Stimulated activated CD4-positive, alpha-beta T cell treated with anti-CD3 and anti-CD28 coated beads, Interleukin-1b, Interleukin-23, amount 100 ng/mL, for 1 hour (primary cell): Measurements from ENCODE around the gene KCNJ11.

Experiments used
- DNase-seq, 2 donors: peaks; one replicate each; pipeline ENCODE4 v3.0.0-alpha.2; 2020; ENCODE audit warnings: low read depth in 2 of 2

Gene KCNJ11

DNA sequence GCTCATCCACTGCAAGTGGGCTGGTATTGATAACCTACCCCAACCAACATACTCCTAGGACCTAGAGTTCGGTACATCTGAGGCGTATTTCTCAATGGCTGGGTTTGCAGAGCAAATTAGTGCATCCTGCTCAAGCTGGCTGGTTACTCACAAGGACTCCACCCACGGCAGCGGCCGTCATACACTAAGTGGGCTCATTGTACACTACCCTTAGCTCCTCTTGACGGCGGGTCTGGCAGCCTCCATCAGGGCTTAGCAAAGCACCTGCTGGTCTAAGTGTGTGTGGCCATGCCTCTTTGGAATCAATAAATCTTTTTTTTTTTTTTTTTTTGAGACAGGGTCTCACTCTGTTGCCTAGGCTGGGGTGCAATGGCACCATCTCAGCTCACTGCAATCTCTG, 20.2 kb upstream of the KCNJ11 start:
- DNase-seq: no peak

DNA sequence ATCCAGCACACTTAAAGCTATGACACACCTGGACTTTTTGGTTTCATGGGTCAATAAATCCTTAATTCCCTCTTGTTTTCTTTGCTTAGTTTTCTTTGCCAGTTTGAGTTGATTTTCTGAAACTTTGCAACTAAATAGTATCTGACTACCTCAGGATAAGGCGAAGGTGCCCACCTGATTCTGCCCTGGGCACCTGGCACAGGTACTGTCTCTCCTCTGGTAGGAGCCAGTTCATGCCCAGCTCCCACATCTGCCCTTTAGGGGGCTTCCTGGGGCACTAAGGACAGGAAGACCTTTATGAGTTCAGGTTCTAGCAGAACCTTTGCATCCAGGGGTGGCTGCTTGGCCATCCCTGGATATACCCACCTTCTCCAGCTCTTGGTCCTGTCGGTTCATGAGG, 19.6 kb upstream of the KCNJ11 start:
- DNase-seq: no peak

DNA sequence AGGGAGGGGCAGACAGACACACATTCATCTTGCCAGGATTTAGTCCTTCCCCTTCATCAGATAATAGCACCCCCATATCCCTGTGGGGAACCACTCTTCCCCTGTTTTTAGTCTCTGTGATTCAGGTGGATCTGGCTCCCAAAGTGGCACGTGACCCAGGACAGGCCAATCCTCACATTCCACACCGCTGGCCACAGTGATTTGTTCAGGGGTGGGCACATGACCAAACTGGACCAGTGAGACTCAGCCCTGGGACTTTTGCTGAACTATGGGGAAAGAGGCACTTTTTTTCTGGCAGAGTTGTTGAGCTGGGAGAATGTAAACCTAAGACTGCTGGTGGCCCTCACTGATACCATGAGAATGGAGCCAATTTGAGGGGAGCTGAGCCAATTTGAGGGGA, 19.1 kb upstream of the KCNJ11 start:
- DNase-seq: no peak

- DNase-seq: no peak
Observed at GRCh38 chr11:17406818-17407149, 18.3 kb upstream of the KCNJ11 start.

GRCh38 chr11:17406082-17406817, 17.8 kb upstream of the KCNJ11 start:
- DNase-seq: no peak

DNA sequence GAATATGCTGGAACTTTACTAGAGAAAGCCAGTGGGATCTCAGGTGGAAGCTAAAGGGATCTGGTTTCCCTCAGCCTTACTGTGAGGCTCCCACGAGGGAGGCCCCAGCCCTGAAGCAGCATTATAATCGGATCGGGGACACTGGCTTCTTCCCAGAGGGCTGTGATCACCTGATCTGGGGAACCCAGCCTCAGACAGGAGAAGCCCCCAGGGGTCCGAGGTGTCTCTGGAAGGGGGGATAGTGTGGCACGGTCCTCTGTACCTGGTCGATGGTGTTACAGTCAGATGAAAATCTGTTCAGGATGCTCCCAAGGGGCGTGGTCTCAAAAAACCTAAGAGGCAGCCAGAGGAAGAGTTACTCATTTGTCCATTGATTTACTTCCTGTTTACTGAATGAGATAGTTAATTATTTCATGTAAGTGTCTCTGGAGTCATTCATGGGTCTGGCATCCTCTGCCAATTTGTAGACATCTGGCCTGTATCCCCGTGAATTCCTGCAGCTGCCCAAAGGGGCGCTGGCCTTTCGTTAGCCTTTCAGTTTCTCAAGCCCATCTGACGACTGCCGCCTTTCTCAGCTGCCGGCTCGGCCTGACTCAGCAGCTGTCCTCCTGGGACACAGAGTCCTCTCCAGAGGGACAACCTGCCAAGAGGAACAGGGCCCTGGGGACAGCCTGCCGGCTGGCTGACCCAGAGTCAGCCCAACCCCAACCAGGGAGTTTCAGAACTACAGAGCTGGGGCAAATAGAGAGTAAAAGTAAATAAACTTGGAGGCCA, 17.0 kb upstream of the KCNJ11 start:
- DNase-seq: no peak

- no peak for DNase-seq
Observed at GRCh38 chr11:17403980-17404759, 15.7 kb upstream of the KCNJ11 start.

DNA sequence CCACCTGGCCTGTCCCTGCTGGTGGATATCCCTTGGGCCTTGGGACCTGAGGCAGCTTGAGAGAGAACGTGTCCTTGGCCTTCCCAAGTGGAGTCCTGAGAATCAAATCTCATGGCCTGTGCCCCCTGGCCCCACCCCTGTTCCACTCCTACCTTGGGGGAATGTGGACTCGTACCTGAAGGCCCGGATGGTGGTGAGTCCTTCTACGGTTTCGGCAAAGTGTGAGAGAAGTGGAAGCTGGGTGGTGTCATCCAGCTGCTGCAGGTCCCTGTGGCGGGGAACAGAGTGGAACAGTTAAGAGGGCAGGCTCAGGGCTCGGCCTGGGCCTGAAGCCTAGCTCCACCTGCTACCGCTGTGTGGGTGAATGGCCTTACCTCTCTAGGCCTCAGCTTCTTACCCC, 14.0 kb upstream of the KCNJ11 start:
- no peak for DNase-seq

GRCh38 chr11:17401841-17402240, 13.4 kb upstream of the KCNJ11 start:
- no peak for DNase-seq

DNA sequence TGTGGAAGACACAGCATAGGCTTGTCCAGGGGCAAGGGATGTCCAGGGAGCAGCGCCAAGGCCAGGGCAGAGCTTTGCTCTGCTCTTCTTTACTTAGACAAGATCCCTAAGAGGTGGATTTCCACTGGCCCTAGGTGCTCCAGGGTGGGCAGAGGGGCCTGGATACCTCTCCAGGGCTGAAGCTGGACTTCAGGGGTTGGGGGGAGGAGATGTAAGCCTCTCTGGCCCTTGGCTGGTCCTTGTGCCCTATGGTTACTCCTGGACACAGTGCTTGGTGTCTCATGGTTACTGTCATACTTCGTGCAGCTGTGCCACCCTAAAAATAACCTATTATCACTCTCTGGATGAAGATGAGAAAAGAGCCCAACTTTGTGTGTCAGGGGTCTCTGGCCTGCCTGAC, 12.9 kb upstream of the KCNJ11 start:
- DNase-seq: no peak

GRCh38 chr11:17400048-17400775, 11.8 kb upstream of the KCNJ11 start:
- no peak for DNase-seq

DNA sequence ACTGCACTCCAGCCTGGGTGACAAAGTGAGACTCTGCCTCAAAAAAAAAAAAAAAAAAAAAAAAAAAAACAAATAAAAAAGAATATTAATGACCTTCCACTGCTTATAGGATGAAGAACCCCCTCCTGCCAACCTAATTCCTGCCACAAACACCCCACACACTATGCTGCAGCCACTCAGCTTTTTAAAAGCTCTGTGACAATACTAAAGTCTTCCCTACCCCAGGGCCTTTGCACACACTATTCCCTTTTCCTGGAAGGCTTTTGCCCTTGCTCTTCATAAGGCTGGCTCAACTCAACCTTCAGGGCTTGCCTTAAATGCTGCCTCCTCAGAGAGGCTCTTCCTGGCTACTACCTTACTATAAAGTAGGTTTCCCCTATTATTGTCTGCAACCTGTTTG, 10.8 kb upstream of the KCNJ11 start:
- no peak for DNase-seq

DNA sequence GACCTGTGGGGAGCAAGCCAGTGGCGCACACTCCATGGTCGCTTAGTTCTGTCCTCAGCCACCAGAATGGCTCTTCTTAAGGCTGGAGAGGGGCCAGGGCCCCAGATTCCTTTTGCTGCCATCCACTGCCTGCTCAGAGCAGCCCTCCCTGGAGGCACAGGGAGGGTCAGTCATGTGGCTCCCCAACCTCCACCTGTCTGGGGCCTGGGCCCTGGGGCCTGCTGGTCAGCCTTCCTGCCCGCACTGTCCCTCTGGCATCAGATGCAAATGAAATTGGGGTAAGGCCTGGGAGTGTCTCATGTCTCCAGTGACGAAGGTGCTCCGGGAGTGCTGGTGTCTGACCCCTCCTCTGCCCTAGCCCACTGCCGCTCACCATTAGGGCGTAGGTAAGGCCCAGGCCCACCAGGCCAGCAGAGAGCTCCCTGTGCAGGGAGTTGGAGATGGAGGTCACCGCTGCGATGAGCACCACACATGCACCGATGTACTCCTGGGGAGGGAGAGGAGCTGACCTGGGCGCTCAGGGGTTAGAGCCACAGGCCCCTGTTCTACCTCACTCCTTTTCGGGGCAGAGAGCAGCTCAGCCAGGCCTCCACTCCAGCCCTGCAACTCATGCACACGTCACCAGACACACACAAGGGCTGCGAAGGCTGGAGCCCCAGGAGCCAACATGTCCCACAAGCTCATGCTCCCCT, 9.0 kb upstream of the KCNJ11 start:
- no peak for DNase-seq

- no peak for DNase-seq
Observed at GRCh38 chr11:17396598-17397310, 8.3 kb upstream of the KCNJ11 start.

DNA sequence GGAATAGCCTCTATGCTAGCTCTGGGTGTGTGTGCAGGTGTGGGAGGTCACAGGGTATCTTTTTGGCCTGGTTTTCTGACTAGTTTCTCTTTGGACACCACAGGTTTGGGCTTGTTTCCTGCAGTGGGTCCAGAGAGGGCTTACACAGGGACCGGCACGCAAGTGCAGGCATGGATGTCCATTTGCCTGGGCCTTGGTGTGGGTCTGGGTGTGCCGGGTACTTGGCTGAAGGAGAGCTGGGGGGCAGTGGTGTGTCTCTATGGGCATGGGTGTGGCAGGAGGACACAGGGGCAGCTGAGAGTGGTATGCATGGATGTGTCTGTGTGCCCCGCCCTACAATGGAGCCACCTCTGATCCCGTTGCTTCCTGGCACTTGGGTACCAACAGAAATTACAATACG, 7.5 kb upstream of the KCNJ11 start:
- no peak for DNase-seq

- no peak for DNase-seq
Observed at GRCh38 chr11:17395554-17395961, 7.1 kb upstream of the KCNJ11 start.

GRCh38 chr11:17394743-17395390, 6.4 kb upstream of the KCNJ11 start:
- no peak for DNase-seq

GRCh38 chr11:17393472-17393871, 5.0 kb upstream of the KCNJ11 start:
- no peak for DNase-seq

- no peak for DNase-seq
Observed at GRCh38 chr11:17392872-17393271, 4.4 kb upstream of the KCNJ11 start.
